K562 (cell line): ENCODE data around the gene PAQR7. TPM values are rescaled to one million over a fixed set of nuclear protein-coding genes. Genes with fewer than 3 reads are reported as not detected.

Experiments
- ATAC-seq: fragments of 200-7000 bp; cut with Tn5 transposase; 3 replicates; pipeline ENCODE4 v1.9.1; 2020; ENCODE audit warnings: moderate library complexity
- BruUV-seq: library from RNA; stranded (reverse); fragments of 400-500 nt; replicated peaks from 2 replicates; lab custom pipeline; 2021; lab: Mats Ljungman, UMichigan
- CTCF ChIA-PET: fragments of 300-600 bp; formaldehyde crosslinking; extraction: SDS; loops from one replicate; lab custom pipeline; 2021; ENCODE audit warnings: low intra/inter-chr PET ratio; lab: Yijun Ruan, JAX
- POLR2A ChIA-PET: fragments of 300-600, 350-650 bp; sonication (Branson Sonifier 250); formaldehyde crosslinking; extraction: SDS; loops from one replicate; lab custom pipeline; 2021; ENCODE audit warnings: antibody characterized with exemption, inconsistent platforms; lab: Yijun Ruan, JAX
- DNase-seq, 4 experiments: peaks; one replicate each; pipeline versions ENCODE4 v3.0.0 to v3.0.0-alpha.2; 2011 to 2018; ENCODE audit warnings: low spot score in 3 of 4, mixed read lengths in 3 of 4; ENCODE audit errors: extremely low read depth in 1 of 4
- FAIRE-seq: peaks from 2 replicates; lab custom pipeline; 2011; peaks lifted over from hg19 to GRCh38; lab: Jason Lieb, UNC
- H2AFZ ChIP-seq: 2 replicates; pipeline ENCODE4 v1.6.0; 2011; ENCODE audit warnings: low read depth, low read length, control low read depth, inconsistent platforms
- H3K27ac ChIP-seq: fragments of 200-600 bp; 3 replicates; pipeline ENCODE4 v1.8.0; 2011; ENCODE audit warnings: low read depth, mild to moderate bottlenecking, control low read depth, inconsistent platforms, low read length, moderate library complexity, mixed read lengths; ENCODE audit errors: extremely low read depth
- H3K27me3 ChIP-seq, 2 experiments: fragments of 300-600 bp in 1 of 2; 2 replicates in 1 of 2; 3 replicates in 1 of 2; pipeline versions ENCODE4 v1.6.0 to v1.8.0; 2011; ENCODE audit warnings: inconsistent platforms in 2 of 2, low read length in 2 of 2, mild to moderate bottlenecking in 1 of 2, mixed read lengths in 1 of 2, moderate library complexity in 1 of 2; ENCODE audit not compliant: control insufficient read depth in 2 of 2, insufficient read depth in 2 of 2
- H3K36me3 ChIP-seq: fragments of 300-600 bp; 3 replicates; pipeline ENCODE4 v1.8.0; 2011; ENCODE audit warnings: mild to moderate bottlenecking, low read length, inconsistent platforms; ENCODE audit not compliant: control insufficient read depth, insufficient read depth
- H3K4me1 ChIP-seq, 2 experiments: fragments of 200-600 bp in 1 of 2; replicated peaks in 1 of 2; 2 replicates in 1 of 2; 3 replicates in 1 of 2; pipeline versions ENCODE4 v1.5.1 to v1.8.0; 2011; ENCODE audit warnings: inconsistent platforms in 2 of 2, low read length in 2 of 2, mild to moderate bottlenecking in 1 of 2, mixed read lengths in 1 of 2, moderate library complexity in 1 of 2; ENCODE audit not compliant: control insufficient read depth in 2 of 2, insufficient read depth in 2 of 2
- H3K4me2 ChIP-seq: 2 replicates; pipeline ENCODE4 v1.6.1; 2011; ENCODE audit warnings: low read length, control low read depth, inconsistent platforms, mixed read lengths; ENCODE audit not compliant: insufficient read depth
- H3K4me3 ChIP-seq: fragments of 200-600 bp; sonication (generic), shearing (Covaris generic); 2 replicates; pipeline ENCODE4 v1.5.1; 2016; ENCODE audit warnings: control low read depth, inconsistent platforms
- H3K79me2 ChIP-seq: fragments of 200-600 bp; 3 replicates; pipeline ENCODE4 v1.8.0; 2011; ENCODE audit warnings: low read length, inconsistent platforms; ENCODE audit not compliant: control insufficient read depth, insufficient read depth
- H3K9ac ChIP-seq, 2 experiments: 2 replicates each; pipeline versions ENCODE4 v1.6.0 to v1.6.1; 2011; ENCODE audit warnings: low read depth in 2 of 2, low read length in 2 of 2, control low read depth in 1 of 2, inconsistent platforms in 1 of 2, mild to moderate bottlenecking in 1 of 2, mixed read lengths in 1 of 2; ENCODE audit not compliant: insufficient read depth in 1 of 2
- H3K9me1 ChIP-seq: one replicate; pipeline ENCODE4 v1.6.0; 2011; ENCODE audit warnings: inconsistent platforms, mild to moderate bottlenecking, low read length, moderate library complexity; ENCODE audit not compliant: control insufficient read depth, insufficient read depth
- H3K9me3 ChIP-seq: replicated peaks from 2 replicates; pipeline ENCODE4 v1.5.1; 2011; ENCODE audit warnings: low read depth, low read length, inconsistent platforms; ENCODE audit not compliant: control insufficient read depth, insufficient read depth
- H4K20me1 ChIP-seq: replicated peaks from 2 replicates; pipeline ENCODE4 v1.6.1; 2011; ENCODE audit warnings: low read length, inconsistent platforms, mixed read lengths; ENCODE audit not compliant: control insufficient read depth, insufficient read depth
- CREB3L1 ChIP-seq: fragments of 450-650 bp; IDR thresholded peaks from 2 replicates; pipeline ENCODE4 v1.6.1; 2014; ENCODE audit warnings: low read depth, mild to moderate bottlenecking, moderate library complexity, borderline replicate concordance
- HBP1 ChIP-seq: fragments of 450-650 bp; formaldehyde crosslinking; IDR thresholded peaks from 2 replicates; pipeline ENCODE4 v1.4.0; 2022; ENCODE audit warnings: missing genetic modification characterization
- HCFC1 ChIP-seq: IDR thresholded peaks from 2 replicates; pipeline ENCODE4 v1.6.1; 2012; ENCODE audit warnings: low read depth, low read length, improper control_type of control experiment
- MCM7 ChIP-seq, 2 experiments: fragments of 450-650 bp; IDR thresholded peaks; 2 replicates each; pipeline ENCODE4 v1.6.1; 2016 to 2018
- POLR2AphosphoS5 ChIP-seq: IDR thresholded peaks from 2 replicates; pipeline ENCODE4 v1.6.1; 2011; ENCODE audit warnings: mild to moderate bottlenecking, low read depth, low read length, moderate library complexity; ENCODE audit not compliant: control insufficient read depth, insufficient read depth
- PRDM10 ChIP-seq: fragments of 450-650 bp; IDR thresholded peaks from 2 replicates; pipeline ENCODE4 v1.6.1; 2018; ENCODE audit not compliant: partially characterized antibody
- TCF15 ChIP-seq: fragments of 250-450 bp; sonication (Bioruptor Pico); IDR thresholded peaks from 2 replicates; pipeline ENCODE4 v1.8.0; 2022; ENCODE audit warnings: moderate library complexity, mild to moderate bottlenecking, inconsistent platforms
- USF1 ChIP-seq: sonication (generic); formaldehyde crosslinking; IDR thresholded peaks from 2 replicates; pipeline ENCODE4 v1.9.0; 2022; ENCODE audit warnings: mild to moderate bottlenecking, missing genetic modification reagents
- ZBTB7A ChIP-seq: IDR thresholded peaks from 2 replicates; pipeline ENCODE4 v1.6.1; 2011; ENCODE audit warnings: low read depth, mild to moderate bottlenecking, low read length, moderate library complexity, borderline replicate concordance; ENCODE audit not compliant: control insufficient read depth
- ZFX ChIP-seq: sonication (generic); formaldehyde crosslinking; IDR thresholded peaks from 2 replicates; pipeline ENCODE4 v1.8.0; 2022; ENCODE audit warnings: mild to moderate bottlenecking, missing genetic modification reagents, moderate library complexity
- ZNF445 ChIP-seq: fragments of 250-450 bp; sonication (Bioruptor Pico); IDR thresholded peaks from 2 replicates; pipeline ENCODE4 v1.4.0; 2020; ENCODE audit warnings: low read depth, mild to moderate bottlenecking, moderate library complexity
- ZNF76 ChIP-seq: fragments of 250-450 bp; sonication (Bioruptor Pico); IDR thresholded peaks from 2 replicates; pipeline ENCODE4 v1.4.0; 2020; ENCODE audit warnings: mild to moderate bottlenecking, moderate library complexity, borderline replicate concordance
- WGBS: fragments of 100-300 bp; shearing (Covaris generic); methylation state at CpG from one replicate; pipeline ENCODE4 v1.1.6; 2016; ENCODE audit warnings: low coverage, mixed read lengths; ENCODE audit not compliant: insufficient coverage; ENCODE audit errors: missing lambda C conversion rate; 5-methylcytosine and 5-hydroxymethylcytosine counted together
- in situ Hi-C: fragments of 300-500 bp; cut with MboI; formaldehyde crosslinking; loops from 4 replicates; pipeline ENCODE4 v1.15.0; 2018; ENCODE audit warnings: inconsistent platforms, mixed read lengths
- intact Hi-C: fragments of 100-400 bp; cut with micrococcal nuclease; formaldehyde crosslinking; loops from 2 replicates; pipeline ENCODE4 v1.14.2; 2022
- polyA plus RNA-seq, 8 experiments: library from polyadenylated mRNA; depleted of rRNA in 4 of 8; stranded (reverse) in 5 of 8; unstranded in 3 of 8; fragments of >200 nt; fragmentation: Nextera tagmentation in 2 of 8; fragmentation: Illumina TruSeq in 1 of 8; extraction: Ambion mirVana in 2 of 8; extraction: Trizol in 1 of 8; gene quantifications; 2 replicates each; pipeline versions ENCODE4 v1.2.1 to v1.2.3, GENCODE V29; 2011 to 2014; ENCODE audit warnings: inconsistent platforms in 1 of 8, missing spikeins in 1 of 8
- total RNA-seq, 7 experiments: library from RNA; depleted of rRNA in 6 of 7; stranded (reverse); fragments of >200 nt in 6 of 7; fragmentation: Illumina TruSeq in 2 of 7; extraction: Trizol in 2 of 7; gene quantifications; 2 replicates each; pipeline versions ENCODE4 v1.2.1 to v1.2.3, GENCODE V29; 2011 to 2021; ENCODE audit warnings: low replicate concordance in 1 of 7

Gene PAQR7
- total and polyA plus RNA-seq, 9 of the 15 experiments (the other 6 are each of a cell fraction or from before 2014, with no cell fraction given): 1.1 to 5.2 (median 2.6) TPM

GRCh38 chr1:25829046-25829445 lies 46.5 kb downstream of the PAQR7 start:
- peaks cover 12% of the 10 kb centered on the region; the same call in 1 of the 2 replicates for H4K20me1 ChIP-seq
- CTCF ChIA-PET: no interaction called here
- H3K4me3 ChIP-seq: no peak overlapping the region
- WGBS: 60% methylated on average over 1 of the region's 1 CpG
- BruUV-seq: no TSS peak
- peaks cover 30% of the 10 kb centered on the region for H3K79me2 ChIP-seq
- intact Hi-C loops: loop anchor here (10.0 kb wide), 1 partner anchor 166 kb away; the partner anchor contains the start of gene PAFAH2
- H3K36me3 ChIP-seq: peaks cover 94% of the 10 kb centered on the region
- no peak overlapping the region for H3K4me2 ChIP-seq
- POLR2A ChIA-PET: interaction anchor here (1.0 to 11.2 kb wide), 6 partner anchors 8 to 67 kb away, joined by 3 to 108 read pairs (median 6); partner anchors contain the start of genes MTFR1L and PAQR7
- no peak overlapping the region for H3K9ac ChIP-seq
- no peak overlapping the region; the same call in 2 of the 3 replicates for H3K27ac ChIP-seq
- no peak for FAIRE-seq
- no peak overlapping the region for H2AFZ ChIP-seq
- DNase-seq: no peak
- H3K9me1 ChIP-seq: no peaks in the 10 kb centered on the region
- no peaks in the 10 kb centered on the region for H3K9me3 ChIP-seq
- no peak for ATAC-seq
- peaks cover 10 to 25% of the 10 kb centered on the region in 2 experiments; a peak in 4 of 5 replicates for H3K4me1 ChIP-seq
- in situ Hi-C loops: no loop called here
- no peaks in the 10 kb centered on the region for H3K27me3 ChIP-seq
- TF ChIP-seq ZNF76: no peak
- TF ChIP-seq HBP1: no peak
- no peak for TF ChIP-seq HCFC1
- no peak for TF ChIP-seq ZNF445 (CRISPR knock-in tag)
- peak; percentile 56; the same call in 1 of the 2 replicates for TF ChIP-seq POLR2AphosphoS5
- peak; percentile 16 for TF ChIP-seq PRDM10
- no peak for TF ChIP-seq CREB3L1
- no peak for TF ChIP-seq USF1 (CRISPR knock-in tag)
- no peak for TF ChIP-seq TCF15 (CRISPR knock-in tag)
- no peak for TF ChIP-seq ZFX (CRISPR knock-in tag)
- TF ChIP-seq MCM7 (IDR thresholded peaks at IDR 0.05): no peak
- TF ChIP-seq ZBTB7A: no peak
